Parathyroid adenoma (tissue), 2 donors: ENCODE data around the gene F2RL3.

Experiments
- H2AFZ ChIP-seq: fragments of 300-600 bp; sonication (generic); one replicate; pipeline ENCODE4 v1.7.0; 2017; ENCODE audit warnings: antibody characterized with exemption, mild to moderate bottlenecking
- H3K27ac ChIP-seq: fragments of 300-600 bp; sonication (generic); one replicate; pipeline ENCODE4 v1.7.0; 2017
- H3K27me3 ChIP-seq: fragments of 300-600 bp; sonication (generic); one replicate; pipeline ENCODE4 v1.7.0; 2017; ENCODE audit warnings: low read length; ENCODE audit not compliant: control insufficient read depth, insufficient read depth
- H3K36me3 ChIP-seq: fragments of 300-600 bp; sonication (generic); one replicate; pipeline ENCODE4 v1.7.0; 2017; ENCODE audit warnings: low read length; ENCODE audit not compliant: control insufficient read depth, insufficient read depth
- H3K4me1 ChIP-seq: fragments of 300-600 bp; sonication (generic); one replicate; pipeline ENCODE4 v1.7.0; 2017; ENCODE audit warnings: control low read depth
- H3K4me2 ChIP-seq: fragments of 300-600 bp; sonication (generic); one replicate; pipeline ENCODE4 v1.7.0; 2017; ENCODE audit warnings: low read length
- H3K4me3 ChIP-seq: fragments of 300-600 bp; sonication (generic); one replicate; pipeline ENCODE4 v1.7.0; 2017; ENCODE audit warnings: low read depth, low read length
- H3K79me2 ChIP-seq: fragments of 300-600 bp; sonication (generic); one replicate; pipeline ENCODE4 v1.7.0; 2017; ENCODE audit warnings: control low read depth
- H3K9ac ChIP-seq: fragments of 300-600 bp; sonication (generic); one replicate; pipeline ENCODE4 v1.7.0; 2017; ENCODE audit warnings: mild to moderate bottlenecking
- H3K9me3 ChIP-seq: fragments of 300-600 bp; sonication (generic); one replicate; pipeline ENCODE4 v1.7.0; 2017; ENCODE audit warnings: low read length; ENCODE audit not compliant: control insufficient read depth
- TF ChIP-seq, protein P1 (sequence below): fragments of 300-600 bp; sonication (generic); IDR thresholded peaks from one replicate; pipeline ENCODE4 v1.7.0; 2017; ENCODE audit warnings: antibody characterized with exemption, mild to moderate bottlenecking
- donor health status: primary hyperparathyroidism.

The F2RL3 gene

DNA sequence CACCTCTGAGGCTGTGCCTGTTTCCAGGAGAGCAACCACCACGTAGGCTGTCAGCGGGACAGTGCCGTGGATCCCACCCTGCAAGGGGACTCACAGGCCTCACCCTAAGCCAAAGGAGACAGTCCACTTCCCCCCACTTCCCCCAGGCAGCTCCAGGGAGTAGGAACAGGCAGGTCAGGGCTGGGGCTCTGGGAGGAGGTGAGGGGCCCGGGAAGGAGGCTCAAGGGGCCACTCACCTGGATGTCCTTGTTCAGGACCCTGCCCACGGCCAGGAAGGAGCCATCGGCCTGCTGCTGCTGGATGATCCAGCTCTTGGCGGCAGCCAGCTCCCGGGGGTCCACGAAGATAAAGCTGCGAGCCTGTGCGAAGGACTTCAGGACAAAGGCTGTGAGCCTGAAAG, 25.6 kb downstream of the F2RL3 start:
- Histone ChIP-seq H3K27ac (no peak overlapping the region), H3K79me2 (no peaks in the 10 kb centered on the region), H3K4me3 (no peak overlapping the region), H3K36me3 (no peaks in the 10 kb centered on the region), H2AFZ (no peak overlapping the region), H3K9me3 (no peaks in the 10 kb centered on the region), H3K4me2 (no peak overlapping the region), H3K9ac (no peak overlapping the region), H3K4me1 (no peaks in the 10 kb centered on the region), H3K27me3 (no peaks in the 10 kb centered on the region)
- TF ChIP-seq, protein P1, sequence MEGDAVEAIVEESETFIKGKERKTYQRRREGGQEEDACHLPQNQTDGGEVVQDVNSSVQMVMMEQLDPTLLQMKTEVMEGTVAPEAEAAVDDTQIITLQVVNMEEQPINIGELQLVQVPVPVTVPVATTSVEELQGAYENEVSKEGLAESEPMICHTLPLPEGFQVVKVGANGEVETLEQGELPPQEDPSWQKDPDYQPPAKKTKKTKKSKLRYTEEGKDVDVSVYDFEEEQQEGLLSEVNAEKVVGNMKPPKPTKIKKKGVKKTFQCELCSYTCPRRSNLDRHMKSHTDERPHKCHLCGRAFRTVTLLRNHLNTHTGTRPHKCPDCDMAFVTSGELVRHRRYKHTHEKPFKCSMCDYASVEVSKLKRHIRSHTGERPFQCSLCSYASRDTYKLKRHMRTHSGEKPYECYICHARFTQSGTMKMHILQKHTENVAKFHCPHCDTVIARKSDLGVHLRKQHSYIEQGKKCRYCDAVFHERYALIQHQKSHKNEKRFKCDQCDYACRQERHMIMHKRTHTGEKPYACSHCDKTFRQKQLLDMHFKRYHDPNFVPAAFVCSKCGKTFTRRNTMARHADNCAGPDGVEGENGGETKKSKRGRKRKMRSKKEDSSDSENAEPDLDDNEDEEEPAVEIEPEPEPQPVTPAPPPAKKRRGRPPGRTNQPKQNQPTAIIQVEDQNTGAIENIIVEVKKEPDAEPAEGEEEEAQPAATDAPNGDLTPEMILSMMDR: no peak

GRCh38 chr19:16915135-16915534, 26.3 kb downstream of the F2RL3 start:
- no peaks in the 10 kb centered on the region for H3K4me1 ChIP-seq
- H3K27ac ChIP-seq: no peak overlapping the region
- no peak overlapping the region for H3K4me2 ChIP-seq
- H3K4me3 ChIP-seq: no peak overlapping the region
- H3K79me2 ChIP-seq: no peaks in the 10 kb centered on the region
- H3K27me3 ChIP-seq: no peaks in the 10 kb centered on the region
- TF ChIP-seq, protein P1: no peak
- H2AFZ ChIP-seq: no peak overlapping the region
- no peak overlapping the region for H3K9ac ChIP-seq
- no peaks in the 10 kb centered on the region for H3K9me3 ChIP-seq
- H3K36me3 ChIP-seq: no peaks in the 10 kb centered on the region

DNA sequence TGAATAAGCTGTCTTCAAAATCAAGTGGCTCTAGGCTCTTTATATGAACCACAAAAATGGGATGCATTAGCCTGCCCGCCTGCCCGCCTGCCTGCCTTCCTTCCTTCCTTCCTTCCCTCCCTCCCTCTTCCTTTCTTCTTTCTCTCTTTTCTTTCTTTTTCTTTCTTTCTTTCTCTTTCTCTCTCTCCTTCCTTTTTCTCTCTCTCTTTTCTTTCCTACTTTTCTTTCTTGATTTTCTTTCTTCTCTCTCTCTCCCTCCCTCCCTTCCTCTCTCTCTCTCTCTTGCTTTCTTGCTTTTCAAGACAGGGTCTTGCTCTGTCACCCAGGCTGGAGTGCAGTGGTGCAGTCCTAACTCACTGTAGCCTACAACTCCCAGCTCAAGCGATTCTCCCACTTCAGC, 26.9 kb downstream of the F2RL3 start:
- Histone ChIP-seq H3K79me2 (no peaks in the 10 kb centered on the region), H3K27me3 (no peaks in the 10 kb centered on the region), H3K4me3 (no peak overlapping the region), H3K4me2 (no peak overlapping the region), H3K4me1 (no peaks in the 10 kb centered on the region), H3K9ac (no peak overlapping the region), H3K36me3 (no peaks in the 10 kb centered on the region), H2AFZ (no peak overlapping the region), H3K27ac (no peak overlapping the region), H3K9me3 (no peaks in the 10 kb centered on the region)
- TF ChIP-seq, protein P1: no peak

DNA sequence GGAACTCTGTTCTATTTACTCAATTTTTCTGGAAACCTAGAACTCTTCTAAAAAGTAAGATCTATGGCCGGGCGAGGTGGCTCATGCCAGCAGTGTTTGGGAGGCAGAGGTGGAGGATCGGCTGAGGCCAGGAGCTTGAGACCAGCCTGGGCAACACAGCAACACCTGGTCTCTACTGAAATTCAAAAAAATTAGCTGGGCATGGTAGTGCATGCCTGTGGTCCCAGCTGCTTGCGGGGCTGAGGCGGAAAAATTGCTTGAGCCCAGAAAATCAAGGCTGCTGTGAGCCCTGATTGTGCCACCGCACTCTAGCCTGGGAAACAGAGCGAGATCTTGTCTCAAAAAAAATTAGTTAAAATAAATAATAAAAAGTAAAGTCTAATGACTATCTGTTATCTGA, 28.6 kb downstream of the F2RL3 start:
- Histone ChIP-seq H3K9me3 (no peaks in the 10 kb centered on the region), H3K27me3 (no peaks in the 10 kb centered on the region), H3K4me2 (no peak overlapping the region), H2AFZ (no peak overlapping the region), H3K4me1 (no peaks in the 10 kb centered on the region), H3K27ac (no peak overlapping the region), H3K9ac (no peak overlapping the region), H3K79me2 (no peaks in the 10 kb centered on the region), H3K36me3 (no peaks in the 10 kb centered on the region), H3K4me3 (no peak overlapping the region)
- TF ChIP-seq, protein P1: no peak

- Histone ChIP-seq H2AFZ (no peak overlapping the region), H3K27ac (no peak overlapping the region), H3K4me2 (no peak overlapping the region), H3K4me3 (no peak overlapping the region), H3K4me1 (no peaks in the 10 kb centered on the region), H3K9me3 (no peaks in the 10 kb centered on the region), H3K9ac (no peak overlapping the region), H3K79me2 (no peaks in the 10 kb centered on the region), H3K27me3 (no peaks in the 10 kb centered on the region), H3K36me3 (no peaks in the 10 kb centered on the region)
- TF ChIP-seq, protein P1: no peak
These were observed 30.7 kb downstream of the F2RL3 start for GRCh38 chr19:16919496-16919895.
